Esophagus muscularis mucosa (tissue), 3 donors: ENCODE results near the gene MATK.

Experiments
- POLR2A ChIP-seq: fragments of 450-650 bp; IDR thresholded peaks from one replicate; pipeline ENCODE4 v1.6.1; 2017; ENCODE audit warnings: antibody characterized with exemption, moderate library complexity, mild to moderate bottlenecking, low read depth
- TF ChIP-seq, protein P1 (sequence below), 3 experiments: fragments of 200-600 bp in 2 of 3; fragments of 450-650 bp in 1 of 3; sonication (generic) in 2 of 3; IDR thresholded peaks; one replicate each; pipeline ENCODE4 v1.5.1; 2017 to 2019; ENCODE audit warnings: antibody characterized with exemption in 3 of 3, mild to moderate bottlenecking in 2 of 3, moderate library complexity in 1 of 3

DNA sequence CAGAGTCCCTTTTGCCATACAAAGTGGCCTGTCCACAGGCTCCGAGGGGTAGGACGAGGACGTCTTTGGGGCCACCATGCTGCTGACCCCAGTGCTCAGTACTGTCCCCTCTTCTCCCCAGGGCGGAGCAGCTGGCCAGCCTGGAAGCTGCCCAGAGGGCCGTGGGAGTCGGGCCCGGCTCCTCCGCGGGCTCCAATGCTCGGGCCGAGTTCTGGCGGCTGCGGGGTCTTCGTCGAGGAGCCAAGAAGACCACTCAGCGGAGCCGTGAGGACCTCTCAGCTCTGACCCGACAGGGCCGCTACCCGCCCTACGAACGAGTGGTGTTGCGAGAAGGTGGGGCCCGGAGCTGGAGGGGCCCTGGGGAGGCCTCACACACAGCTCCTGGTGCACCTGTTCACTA, 45.8 kb downstream of the MATK start:
- TF ChIP-seq, protein P1, sequence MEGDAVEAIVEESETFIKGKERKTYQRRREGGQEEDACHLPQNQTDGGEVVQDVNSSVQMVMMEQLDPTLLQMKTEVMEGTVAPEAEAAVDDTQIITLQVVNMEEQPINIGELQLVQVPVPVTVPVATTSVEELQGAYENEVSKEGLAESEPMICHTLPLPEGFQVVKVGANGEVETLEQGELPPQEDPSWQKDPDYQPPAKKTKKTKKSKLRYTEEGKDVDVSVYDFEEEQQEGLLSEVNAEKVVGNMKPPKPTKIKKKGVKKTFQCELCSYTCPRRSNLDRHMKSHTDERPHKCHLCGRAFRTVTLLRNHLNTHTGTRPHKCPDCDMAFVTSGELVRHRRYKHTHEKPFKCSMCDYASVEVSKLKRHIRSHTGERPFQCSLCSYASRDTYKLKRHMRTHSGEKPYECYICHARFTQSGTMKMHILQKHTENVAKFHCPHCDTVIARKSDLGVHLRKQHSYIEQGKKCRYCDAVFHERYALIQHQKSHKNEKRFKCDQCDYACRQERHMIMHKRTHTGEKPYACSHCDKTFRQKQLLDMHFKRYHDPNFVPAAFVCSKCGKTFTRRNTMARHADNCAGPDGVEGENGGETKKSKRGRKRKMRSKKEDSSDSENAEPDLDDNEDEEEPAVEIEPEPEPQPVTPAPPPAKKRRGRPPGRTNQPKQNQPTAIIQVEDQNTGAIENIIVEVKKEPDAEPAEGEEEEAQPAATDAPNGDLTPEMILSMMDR (IDR thresholded peaks at IDR 0.05) = no peak
- TF ChIP-seq POLR2A = no peak
